Islet of Langerhans (tissue), 1 donor: ENCODE measurements around the gene ZFP57.
"Not testable (repeated sequence)": the region's sequence is repeated elsewhere in the genome, so short reads cannot be mapped to it uniquely, and the experiment has no call there.

Experiments used
- FAIRE-seq: peaks from one replicate; lab custom pipeline; 2011; peaks lifted over from hg19 to GRCh38; lab: Jason Lieb, UNC

ZFP57 gene

DNA sequence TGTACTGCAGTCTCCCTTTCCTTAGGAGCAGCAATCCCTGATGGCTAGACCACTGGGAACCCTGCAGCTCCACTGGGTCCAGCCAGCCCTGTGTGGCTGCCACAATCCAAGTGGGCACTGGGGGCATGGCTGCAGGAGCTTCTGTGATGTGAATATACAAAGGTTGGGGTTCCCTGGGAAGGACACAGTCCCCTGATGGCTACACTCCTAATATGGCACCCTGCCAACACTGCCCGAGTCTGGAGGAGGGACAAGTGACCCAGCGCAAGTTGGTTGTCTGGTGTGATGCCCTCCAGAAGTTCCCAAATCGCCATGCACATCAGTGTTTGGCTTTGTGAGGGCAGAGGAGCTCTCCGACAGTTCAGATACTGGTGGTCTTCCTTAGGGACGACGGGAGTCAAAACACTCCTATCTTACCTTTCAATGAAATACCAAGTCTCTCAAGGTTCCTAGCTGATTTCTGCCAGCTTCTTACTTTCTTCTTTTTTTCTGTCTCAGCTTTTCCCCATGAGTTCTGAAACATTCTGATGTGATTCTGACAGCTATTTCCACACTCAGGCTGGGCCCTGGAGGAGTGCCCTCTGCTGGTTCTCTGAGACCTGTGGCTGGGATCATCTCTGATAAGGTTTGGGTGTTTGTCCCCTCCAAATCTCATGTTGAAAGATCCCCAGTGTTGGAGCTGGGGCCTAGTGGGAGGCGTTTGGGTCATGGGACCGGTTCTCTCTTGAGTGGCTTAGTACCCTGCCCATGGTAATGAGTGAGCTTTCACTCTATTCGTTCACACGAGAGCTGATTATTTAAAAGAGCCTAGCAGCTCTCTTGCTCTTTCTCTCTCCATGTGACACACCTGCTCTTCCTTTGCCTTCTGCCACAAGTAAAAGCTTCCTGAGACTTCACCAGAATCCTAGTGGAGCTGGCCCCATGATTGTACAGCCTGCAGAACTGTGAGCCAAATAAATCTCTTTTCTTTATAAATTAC lies 15.5 kb upstream of the ZFP57 start:
- no peak for FAIRE-seq

DNA sequence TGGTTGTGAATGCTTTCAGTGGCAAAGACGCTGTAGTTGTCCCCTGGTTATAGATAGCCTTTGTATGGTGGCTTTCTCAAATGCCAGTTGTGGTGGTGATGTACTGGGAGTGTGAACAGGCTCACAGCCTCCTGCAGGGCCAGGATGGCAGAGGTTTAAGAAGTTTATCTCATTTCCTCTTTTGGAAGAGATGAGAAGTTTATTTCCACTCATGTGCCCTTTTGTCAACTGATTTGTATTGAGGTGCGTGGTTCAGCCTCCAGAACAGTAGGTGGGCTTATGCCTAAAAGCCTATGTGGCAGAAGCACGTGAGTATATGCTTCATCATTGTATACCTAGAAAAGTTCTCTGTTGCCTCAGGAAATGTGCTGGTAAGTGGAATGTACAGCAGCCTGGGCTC lies 13.7 kb upstream of the ZFP57 start:
- FAIRE-seq = no peak

DNA sequence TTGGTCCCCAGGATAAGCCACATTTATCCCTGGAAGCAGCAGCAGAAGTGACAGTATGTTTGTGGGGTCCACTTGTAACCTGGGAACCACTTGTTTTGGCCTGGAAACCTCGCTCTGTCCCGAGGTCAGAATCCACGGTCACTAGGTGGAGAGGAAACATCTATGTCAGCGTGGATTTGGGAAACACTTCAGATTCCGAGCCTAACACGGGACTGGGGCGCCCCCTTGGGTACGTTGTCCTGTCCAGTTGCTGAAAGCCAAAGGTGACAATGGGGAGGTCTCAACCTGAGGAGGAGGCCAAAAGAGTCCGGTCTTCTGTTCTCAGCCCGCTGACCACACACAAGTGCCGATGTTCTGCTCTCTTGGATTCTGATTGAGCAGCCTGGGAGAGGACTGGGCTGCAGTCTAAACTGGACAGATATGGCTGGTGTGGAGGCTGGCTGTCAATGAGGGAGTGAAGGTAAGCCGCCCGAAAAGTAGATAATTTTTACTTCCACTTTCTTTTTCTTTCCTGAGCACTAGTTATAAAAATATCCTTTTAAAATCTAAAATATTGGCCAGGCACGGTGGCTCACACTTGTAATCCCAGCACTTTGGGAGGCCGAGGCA lies 4.9 kb upstream of the ZFP57 start:
- FAIRE-seq = no peak

DNA sequence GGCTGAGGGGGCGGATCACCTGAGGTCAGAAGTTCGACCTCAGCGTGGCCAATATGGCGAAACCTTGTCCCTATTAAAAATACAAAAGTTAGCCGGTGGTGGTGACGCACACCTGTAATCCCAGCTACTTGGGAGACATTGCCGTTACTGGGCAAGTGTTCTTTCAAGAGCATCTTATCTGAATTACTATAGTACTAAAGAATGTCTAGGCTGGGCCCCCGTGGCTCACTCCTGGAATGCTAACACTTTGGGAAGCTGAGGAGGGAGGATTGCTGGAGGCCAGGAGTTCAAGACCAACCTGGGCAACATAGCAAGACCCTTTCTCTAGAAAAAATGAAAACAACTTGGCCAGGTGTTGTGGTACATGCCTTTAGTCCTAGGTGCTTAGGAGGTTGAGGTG lies 859 bp upstream of the ZFP57 start:
- FAIRE-seq = no peak

DNA sequence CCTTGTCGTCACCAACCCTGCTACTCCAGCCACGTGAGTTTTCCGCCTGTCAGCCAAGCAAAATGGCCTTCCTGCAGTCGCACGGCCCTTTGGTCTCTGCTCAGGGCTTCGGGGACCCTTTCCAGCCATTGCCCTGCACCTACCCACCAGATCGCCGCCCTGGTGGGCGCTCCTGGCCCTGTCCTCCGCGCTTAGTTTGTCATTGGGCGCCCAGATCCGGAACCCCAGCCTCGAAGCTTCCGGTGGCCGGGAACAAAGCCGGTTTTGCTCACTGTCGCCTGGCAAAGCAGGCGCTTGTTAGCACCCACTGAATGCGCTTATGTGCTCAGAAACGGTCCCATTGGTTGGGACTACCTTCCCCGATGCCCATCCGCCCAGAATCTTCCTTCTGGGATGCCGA lies 536 bp downstream of the ZFP57 start:
- no peak for FAIRE-seq

DNA sequence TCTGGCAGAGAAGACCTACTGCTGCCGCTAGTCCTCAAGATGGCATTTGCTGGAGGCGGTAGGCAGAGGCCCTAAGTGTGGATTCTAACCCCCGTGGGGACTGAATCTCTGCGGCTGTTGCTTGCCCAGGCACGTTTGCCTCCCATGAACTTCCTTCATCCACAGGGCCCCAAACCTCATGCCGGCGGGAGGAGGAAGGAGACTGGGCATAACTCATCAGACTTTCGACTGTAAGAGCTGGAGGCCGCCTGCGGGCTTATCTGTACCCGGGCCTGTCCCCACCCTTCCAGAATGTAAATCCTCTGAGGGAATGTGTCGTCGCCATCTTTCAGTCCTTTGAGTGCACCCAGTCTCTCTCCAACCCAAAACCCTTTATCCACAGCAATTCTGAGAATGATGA lies 990 bp downstream of the ZFP57 start:
- no peak for FAIRE-seq

DNA sequence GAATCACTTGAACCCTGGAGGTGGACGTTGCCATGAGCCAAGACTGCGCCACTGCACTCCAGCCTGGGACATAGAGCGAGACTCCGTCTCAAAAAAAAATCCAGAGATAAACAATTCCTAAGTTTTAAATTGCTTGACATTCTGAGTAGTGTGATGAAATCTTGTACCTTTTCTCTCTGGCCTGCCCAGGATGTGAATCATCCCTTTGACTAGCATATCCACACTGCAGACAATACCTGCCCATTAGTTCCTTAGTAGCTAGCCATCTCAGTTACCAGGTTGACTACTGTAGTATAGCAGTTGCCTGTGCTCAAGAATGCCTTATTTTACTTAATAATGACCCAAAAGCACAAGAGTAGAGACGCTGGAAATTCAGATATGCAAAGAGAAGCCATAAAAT lies 2.8 kb downstream of the ZFP57 start:
- no peak for FAIRE-seq

DNA sequence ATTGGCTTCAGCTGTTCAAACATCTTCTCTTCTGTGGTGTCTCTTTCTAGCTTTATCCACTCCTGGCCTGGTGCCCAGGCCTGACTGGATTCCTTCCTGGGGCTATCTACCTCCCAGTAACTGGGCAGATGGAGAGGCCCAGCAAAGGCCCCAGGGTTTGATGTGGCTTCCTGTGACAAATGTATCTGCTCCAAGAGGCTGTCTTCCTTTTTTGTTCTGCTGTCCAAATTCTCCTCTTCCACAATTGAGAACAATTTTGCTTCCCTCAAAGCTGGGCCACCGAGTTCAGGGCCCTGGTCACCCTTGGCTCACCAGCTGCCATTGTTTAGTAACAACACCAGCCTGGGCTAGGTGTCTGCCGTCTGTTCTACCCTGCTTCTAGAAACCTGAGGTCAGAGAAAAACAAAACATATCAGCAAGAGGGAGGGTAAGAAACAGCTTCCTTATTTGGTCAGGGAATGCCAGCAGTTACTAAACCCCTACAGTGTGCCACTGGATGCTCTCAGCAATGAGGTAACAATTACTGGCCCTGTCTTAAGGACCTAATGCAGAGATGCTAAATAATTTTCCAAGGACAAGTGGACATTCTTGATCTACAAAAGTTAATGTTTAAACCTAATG lies 3.9 kb downstream of the ZFP57 start:
- no peak for FAIRE-seq

DNA sequence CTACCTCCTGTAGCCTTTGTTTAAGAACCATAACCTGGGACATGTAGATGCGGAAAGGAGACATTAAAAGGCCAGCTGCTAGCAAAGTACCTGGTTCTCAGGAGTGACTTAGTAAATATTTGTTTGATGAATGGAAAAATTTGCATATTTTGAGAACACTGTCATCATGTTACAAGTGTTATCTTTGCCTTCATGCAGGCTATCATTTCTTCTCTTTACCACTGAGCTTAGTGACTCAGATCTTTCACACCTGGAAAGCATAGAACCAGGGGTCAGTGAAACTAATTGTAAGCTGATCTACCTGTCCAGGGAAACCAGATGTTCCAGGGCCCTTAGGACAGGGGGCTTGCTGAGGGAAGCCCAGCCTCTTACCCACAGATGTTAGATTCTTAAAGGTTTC lies 5.4 kb downstream of the ZFP57 start:
- FAIRE-seq = no peak

DNA sequence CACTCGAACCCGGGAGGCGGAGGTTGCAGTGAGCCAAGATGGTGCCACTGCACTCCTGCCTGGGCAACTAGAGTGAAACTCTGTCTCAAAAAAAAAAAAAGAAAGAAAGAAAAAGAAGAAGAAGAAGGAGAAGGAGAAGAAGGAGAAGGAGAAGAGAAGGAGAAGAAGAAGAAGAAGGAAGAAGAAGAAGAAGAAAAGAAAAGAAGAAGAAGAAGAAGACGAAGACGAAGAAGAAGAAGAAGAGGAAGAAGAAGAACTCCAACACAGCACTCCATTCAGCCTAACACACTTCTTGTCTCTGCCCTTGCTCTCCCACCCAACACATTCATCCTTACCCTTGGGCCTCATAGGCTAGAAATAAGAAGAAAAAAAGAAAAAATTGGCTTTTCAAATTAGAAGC lies 6.9 kb downstream of the ZFP57 start:
- no peak for FAIRE-seq

DNA sequence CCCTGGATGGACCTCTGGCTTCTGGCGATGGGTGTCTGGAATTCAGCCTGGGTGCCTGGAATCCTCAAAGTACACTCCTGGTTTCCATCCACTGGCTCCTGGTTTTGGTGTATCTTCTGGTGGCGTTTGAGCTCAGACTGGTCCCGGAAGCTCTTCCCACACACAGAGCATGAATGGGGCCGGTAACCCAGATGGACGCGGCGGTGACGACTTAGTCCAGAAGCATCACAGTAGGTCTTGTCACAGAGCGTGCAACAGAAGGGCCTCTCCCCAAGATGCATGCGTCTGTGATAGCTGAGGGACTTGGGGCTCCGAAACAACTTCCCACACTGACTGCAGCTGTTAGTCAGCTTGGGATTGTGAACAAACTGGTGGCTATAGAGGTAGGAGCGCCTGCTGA lies 7.8 kb downstream of the ZFP57 start:
- FAIRE-seq = no peak

DNA sequence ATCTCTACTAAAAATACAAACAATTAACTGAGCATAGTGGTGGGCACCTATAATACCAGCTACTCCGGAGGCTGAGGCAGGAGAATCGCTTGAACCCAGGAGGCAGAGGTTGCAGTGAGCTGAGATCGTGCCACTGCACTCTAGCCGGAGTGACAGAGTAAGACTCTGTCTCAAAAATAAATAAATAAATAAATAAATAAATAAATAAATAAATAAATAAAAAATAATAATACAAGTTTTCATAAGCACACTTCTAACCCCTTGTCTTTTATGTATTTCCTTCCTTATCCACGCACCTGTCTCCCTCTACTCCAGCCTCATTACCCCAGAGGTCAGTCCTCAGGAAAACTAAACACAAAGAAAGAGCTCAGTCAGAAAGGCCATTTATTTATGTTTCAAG lies 8.8 kb downstream of the ZFP57 start:
- FAIRE-seq = not testable (repeated sequence)

DNA sequence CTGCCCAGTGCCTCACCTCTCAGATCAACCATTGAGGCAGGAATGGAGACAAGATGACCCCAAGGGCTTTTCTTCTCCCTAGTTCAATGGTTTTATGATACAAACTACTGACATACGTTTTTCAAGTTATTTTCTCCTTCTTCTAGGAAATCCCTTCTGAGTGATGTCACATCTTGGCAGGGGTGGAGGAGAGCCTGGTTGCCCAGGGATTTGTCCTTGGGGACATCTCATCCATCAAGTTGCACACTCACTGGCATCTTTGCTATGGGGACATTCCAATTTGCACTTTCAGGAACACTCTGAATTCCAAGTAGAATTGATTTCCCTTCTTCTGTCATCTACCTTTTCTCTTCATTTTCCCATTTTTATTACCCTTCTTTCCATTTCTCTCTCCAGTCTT lies 9.9 kb downstream of the ZFP57 start:
- no peak for FAIRE-seq

DNA sequence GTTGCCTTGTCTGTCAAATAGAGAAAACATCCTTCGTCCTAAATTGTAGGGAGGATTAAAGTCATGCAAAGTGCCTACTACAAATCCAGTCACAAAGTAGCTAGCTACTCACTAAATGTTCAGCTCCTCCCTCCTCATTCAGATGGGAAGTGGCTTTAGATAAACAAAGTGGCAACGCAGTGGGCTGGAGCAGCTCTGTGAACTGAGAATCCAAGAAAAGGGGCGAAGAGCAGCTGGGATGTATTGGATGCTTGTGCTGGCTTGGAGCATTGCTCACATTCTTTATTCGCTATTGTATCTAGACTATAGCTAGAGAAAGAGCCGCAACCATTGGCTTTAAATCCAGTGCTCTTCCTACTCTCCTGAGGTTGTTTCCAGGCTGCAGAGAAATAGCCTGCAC lies 13.8 kb downstream of the ZFP57 start:
- no peak for FAIRE-seq

DNA sequence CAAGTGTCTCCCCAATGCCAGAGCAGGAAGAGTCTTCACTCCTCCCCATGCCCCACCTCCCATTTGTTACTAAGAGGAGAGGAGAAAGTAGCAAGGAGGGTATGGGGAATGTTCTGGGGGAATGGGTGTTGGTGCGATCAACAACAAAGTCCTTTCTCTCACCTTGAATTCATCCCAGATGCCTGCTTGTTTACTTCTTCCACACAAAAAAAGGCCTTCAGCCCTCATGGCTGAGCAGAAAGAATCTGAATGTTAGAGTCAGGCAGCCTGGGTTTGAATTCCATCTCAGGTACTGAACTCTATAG lies 14.2 kb downstream of the ZFP57 start:
- no peak for FAIRE-seq

DNA sequence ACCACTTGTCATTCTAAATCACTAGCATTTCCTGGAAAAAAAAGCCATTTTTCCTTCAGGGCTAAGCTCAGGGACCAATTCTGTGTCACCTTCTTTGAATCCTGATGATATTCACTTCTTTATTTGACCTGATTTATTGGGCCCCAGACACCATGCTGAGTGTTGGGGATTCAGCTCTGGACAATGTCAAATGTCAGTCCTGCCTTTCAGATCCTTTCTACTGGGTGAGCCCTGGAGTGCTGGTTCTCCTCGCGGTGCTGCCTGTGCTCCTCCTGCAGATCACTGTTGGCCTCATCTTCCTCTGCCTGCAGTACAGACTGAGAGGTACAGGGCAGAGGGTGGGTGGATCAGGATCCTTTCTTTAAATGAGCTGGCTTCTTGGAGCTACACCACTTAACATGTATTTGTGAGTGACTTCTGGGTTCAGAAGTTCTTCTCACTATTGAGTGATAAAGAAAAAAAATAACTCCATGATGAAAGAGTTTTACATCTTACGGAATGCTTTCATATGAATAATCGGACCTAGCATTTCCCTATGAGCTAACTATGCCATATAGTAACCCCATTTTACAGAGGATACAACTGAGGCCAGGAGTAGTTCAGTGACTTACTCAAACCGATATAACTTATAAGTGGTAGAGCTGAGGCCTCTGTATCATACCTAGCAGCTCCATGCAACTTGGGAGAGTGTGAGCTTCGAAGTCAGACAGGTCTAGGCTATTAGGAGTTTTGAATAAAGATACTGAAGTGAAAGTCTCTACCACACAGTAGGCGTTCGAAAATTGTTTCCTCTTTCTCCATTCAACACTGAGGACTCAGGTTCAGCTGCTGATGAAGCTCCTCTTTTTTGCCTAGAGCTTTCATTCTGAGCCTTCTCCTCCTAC lies 14.8 kb downstream of the ZFP57 start:
- FAIRE-seq = no peak

DNA sequence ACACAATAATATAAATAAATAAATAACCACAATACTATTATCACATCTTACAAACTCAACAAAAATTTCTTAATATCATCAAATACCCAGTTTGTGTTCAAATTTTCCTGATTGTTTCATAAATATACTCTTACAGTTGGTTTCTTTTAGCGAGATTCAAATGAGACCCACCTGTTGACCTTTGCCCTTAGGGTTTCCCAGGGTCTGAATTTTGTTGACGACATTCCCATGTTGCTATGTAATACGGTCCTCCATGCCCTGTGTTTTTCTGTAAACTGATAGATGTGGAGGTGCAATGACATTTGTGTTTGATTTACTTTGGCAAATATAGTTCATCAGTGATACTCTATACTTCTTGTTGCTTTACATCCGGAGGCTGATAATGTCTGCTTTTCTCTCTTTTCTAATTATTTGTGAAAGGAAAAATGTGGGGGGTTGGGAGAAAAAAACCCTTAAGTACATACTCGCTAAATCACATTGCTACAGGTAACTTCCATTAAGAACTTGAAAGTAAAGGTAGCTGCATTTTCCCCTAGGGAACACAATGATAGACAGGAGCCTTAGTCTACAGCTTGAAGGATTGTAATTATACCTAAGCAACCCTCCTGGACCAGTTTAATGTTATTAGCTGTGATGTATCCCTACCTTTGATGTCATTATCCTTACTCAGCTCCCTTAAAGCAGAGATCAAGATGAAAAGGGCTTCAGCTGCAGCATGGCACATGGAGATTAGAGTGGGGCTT lies 17.5 kb downstream of the ZFP57 start:
- FAIRE-seq = no peak

DNA sequence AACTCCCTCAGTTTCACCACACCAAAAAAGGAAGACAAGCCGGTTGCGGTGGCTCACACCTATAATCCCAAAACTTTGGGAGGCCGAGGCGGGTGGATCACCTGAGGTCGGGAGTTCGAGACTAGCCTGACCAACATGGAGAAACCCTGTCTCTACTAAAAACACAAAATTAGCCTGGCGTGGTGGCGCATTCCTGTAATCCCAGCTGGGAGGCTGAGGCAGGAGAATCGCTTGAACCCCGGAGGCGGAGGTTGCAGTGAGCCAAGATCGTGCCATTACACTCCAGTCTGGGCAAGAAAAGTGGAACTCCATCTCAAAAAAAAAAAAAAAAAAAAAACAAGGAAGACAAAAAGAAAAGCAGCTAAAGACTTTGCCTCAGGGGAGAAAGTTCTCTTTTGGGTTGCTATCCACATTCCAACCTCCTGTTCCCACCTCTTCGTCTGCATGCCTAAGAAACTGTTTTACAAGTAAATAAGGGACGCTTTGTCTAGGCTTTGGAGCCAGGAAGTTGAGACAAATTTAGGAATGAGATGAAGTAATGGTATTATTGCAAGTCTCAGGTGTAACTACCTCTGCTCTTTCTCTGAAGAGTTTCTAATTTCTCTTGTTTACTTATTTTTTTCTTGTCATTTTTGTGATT lies 19.3 kb downstream of the ZFP57 start:
- FAIRE-seq = not testable (repeated sequence)

DNA sequence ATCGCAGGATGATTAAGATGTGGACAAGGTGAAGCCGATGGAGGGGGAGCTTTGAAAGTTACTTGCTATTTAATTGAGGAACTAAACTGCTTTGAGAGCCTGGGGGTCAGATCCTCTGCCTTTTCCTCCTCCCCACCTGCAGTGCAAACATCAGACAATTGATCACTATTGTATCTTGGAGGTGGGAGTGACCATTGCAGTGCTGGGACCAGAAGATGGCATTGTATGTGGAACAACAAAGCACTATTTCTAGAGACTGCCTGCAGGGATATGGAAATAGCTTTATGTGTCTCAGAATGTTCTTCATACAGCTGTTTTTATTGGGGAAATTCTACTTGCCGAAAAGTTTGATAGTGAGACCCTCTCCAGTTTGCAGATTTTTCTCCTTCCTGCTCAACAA lies 19.9 kb downstream of the ZFP57 start:
- no peak for FAIRE-seq

DNA sequence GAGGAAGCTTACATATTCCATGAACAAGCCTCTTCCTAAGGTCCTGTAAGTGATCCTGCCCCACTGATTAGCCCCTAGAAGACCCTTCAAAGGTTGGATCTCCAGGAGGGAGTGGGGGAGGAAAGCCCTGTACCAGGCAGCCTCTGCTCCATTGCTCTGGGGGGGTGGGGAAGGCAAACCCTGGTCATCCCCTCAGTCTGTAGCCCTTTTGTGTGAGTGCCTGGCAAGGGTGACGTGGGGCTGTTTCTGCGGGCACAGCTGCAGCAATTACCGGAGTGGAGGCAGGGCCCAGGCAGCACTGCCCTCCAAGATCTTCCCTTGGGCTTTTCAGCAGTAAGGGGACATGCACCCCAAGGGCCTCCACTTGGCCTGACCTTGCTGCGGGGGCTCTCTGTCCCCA lies 24.2 kb downstream of the ZFP57 start, which contains the start of gene MOG:
MOG (plus strand) TSS at position 295 of the 400 bp plus-strand sequence. CDS start 118 bp downstream, outside the sequence.
- no peak for FAIRE-seq

DNA sequence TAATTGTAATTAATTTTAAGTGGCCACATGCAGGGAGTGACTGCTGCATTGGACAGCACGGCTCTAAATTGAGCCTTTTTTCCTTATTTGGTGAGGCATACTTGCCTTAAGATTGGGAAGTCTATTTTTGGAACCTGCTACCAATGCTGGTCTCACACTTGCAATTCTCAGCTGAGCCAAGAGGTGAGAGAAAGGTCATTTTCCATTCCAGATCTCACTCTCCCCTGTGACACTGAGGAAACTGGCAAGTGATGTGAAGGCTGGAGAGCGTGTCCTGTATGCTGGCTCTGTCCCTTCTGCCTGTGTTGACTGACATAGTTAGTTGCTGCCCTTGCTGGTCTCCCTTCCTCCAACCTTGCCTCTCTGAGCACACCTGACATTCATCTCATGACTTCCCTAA lies 24.8 kb downstream of the ZFP57 start:
- FAIRE-seq = no peak
